HepG2 (cell line): ENCODE data around the gene EPB41L4A. TPM values are rescaled to one million over a fixed set of nuclear protein-coding genes. Genes with fewer than 3 reads are reported as not detected.

Experiments
- ATF7-NPFF ChIP-seq: sonication (generic); formaldehyde crosslinking; IDR thresholded peaks from 2 replicates; pipeline ENCODE4 v1.8.1; 2023; ENCODE audit warnings: mild to moderate bottlenecking, low read depth, missing genetic modification reagents, moderate library complexity
- CAMTA2 ChIP-seq: sonication (generic); formaldehyde crosslinking; IDR thresholded peaks from 2 replicates; pipeline ENCODE4 v1.4.0; 2020; ENCODE audit warnings: mild to moderate bottlenecking, missing genetic modification reagents, borderline replicate concordance
- CSRNP2 ChIP-seq: sonication (generic); formaldehyde crosslinking; conservative IDR thresholded peaks from 2 replicates; pipeline ENCODE4 v1.8.0; 2022; ENCODE audit warnings: low read depth, missing genetic modification reagents
- DR1 ChIP-seq: sonication (generic); formaldehyde crosslinking; IDR thresholded peaks from 2 replicates; pipeline ENCODE4 v1.8.0; 2021; ENCODE audit warnings: mild to moderate bottlenecking, missing genetic modification reagents, inconsistent platforms
- FOXA1 ChIP-seq, 2 experiments: fragments of 450-650 bp in 1 of 2; sonication (generic) in 1 of 2; formaldehyde crosslinking in 1 of 2; IDR thresholded peaks; 2 replicates each; pipeline versions ENCODE4 v1.4.0 to v1.6.1; 2016 to 2020; ENCODE audit warnings: missing genetic modification reagents in 1 of 2
- HOMEZ ChIP-seq: IDR thresholded peaks from 2 replicates; pipeline ENCODE4 v1.6.1; 2016; ENCODE audit warnings: low read depth
- KAT2B ChIP-seq: fragments of 150-350 bp; IDR thresholded peaks from 2 replicates; pipeline ENCODE4 v1.6.1; 2014; ENCODE audit warnings: low read depth, low read length, borderline replicate concordance
- MED8 ChIP-seq: sonication (generic); formaldehyde crosslinking; IDR thresholded peaks from 2 replicates; pipeline ENCODE4 v1.8.1; 2023; ENCODE audit warnings: mild to moderate bottlenecking, missing genetic modification reagents; ENCODE audit not compliant: insufficient replicate concordance
- NFIB ChIP-seq: sonication (generic); formaldehyde crosslinking; IDR thresholded peaks from 2 replicates; pipeline ENCODE4 v1.9.0; 2021; ENCODE audit warnings: missing genetic modification reagents, mild to moderate bottlenecking, borderline replicate concordance
- PRDM4 ChIP-seq: sonication (generic); formaldehyde crosslinking; IDR thresholded peaks from 2 replicates; pipeline ENCODE4 v1.9.0; 2021; ENCODE audit warnings: missing genetic modification reagents, borderline replicate concordance
- ZBED4 ChIP-seq: sonication (generic); formaldehyde crosslinking; IDR thresholded peaks from 2 replicates; pipeline ENCODE4 v1.4.0; 2020; ENCODE audit warnings: missing genetic modification reagents, borderline replicate concordance
- ZBTB2 ChIP-seq: sonication (generic); formaldehyde crosslinking; IDR thresholded peaks from 2 replicates; pipeline ENCODE4 v1.8.0; 2022; ENCODE audit warnings: low read depth, missing genetic modification reagents
- ZNF24 ChIP-seq: fragments of 450-650 bp; IDR thresholded peaks from 2 replicates; pipeline ENCODE4 v1.6.1; 2017; ENCODE audit warnings: antibody characterized with exemption, mild to moderate bottlenecking
- ZNF441 ChIP-seq: sonication (generic); formaldehyde crosslinking; IDR thresholded peaks from 2 replicates; pipeline ENCODE4 v1.7.0; 2021; ENCODE audit warnings: missing genetic modification reagents, borderline replicate concordance
- ZNF713 ChIP-seq: sonication (generic); formaldehyde crosslinking; IDR thresholded peaks from 2 replicates; pipeline ENCODE4 v1.4.0; 2020; ENCODE audit warnings: mild to moderate bottlenecking, missing genetic modification reagents
- ZNF766 ChIP-seq: sonication (generic); formaldehyde crosslinking; IDR thresholded peaks from 2 replicates; pipeline ENCODE4 v1.5.0; 2020; ENCODE audit warnings: missing genetic modification reagents, borderline replicate concordance
- ZNF788 ChIP-seq: sonication (generic); formaldehyde crosslinking; IDR thresholded peaks from 2 replicates; pipeline ENCODE4 v1.5.0; 2020; ENCODE audit warnings: mild to moderate bottlenecking, missing genetic modification reagents, borderline replicate concordance
- polyA plus RNA-seq, 8 experiments: library from polyadenylated mRNA; depleted of rRNA in 3 of 8; stranded (reverse) in 7 of 8; unstranded in 1 of 8; fragments of >200 nt; fragmentation: Illumina TruSeq in 4 of 8; extraction: Trizol in 4 of 8; gene quantifications; 2 replicates each; pipeline versions ENCODE4 v1.2.1 to v1.2.3, GENCODE V29; 2011 to 2016; ENCODE audit warnings: low read depth in 4 of 8, missing spikeins in 1 of 8, mixed read lengths in 1 of 8; ENCODE audit not compliant: insufficient read depth in 1 of 8
- total RNA-seq, 5 experiments: library from RNA; depleted of rRNA; stranded (reverse); fragments of >200 nt; fragmentation: Illumina TruSeq; extraction: Trizol; gene quantifications; 2 replicates each; pipeline ENCODE4 v1.2.3, GENCODE V29; 2016; ENCODE audit warnings: low read depth in 1 of 5

Gene EPB41L4A
- total and polyA plus RNA-seq, 2 of the 13 experiments (the other 11 are each of a cell fraction or from before 2014, with no cell fraction given): 0.07 TPM; not detected in 1

- TF ChIP-seq PRDM4 (CRISPR knock-in tag): no peak
- TF ChIP-seq HOMEZ: peak; percentile 78; the same call in 1 of the 2 replicates
- no peak for TF ChIP-seq ZBTB2 (CRISPR knock-in tag)
- TF ChIP-seq ZBED4 (CRISPR knock-in tag): peak; percentile 60
- 0 out of 2 replicates have a peak, but pooled peaks have one; percentile 57 for TF ChIP-seq ZNF766 (CRISPR knock-in tag)
- peak; percentile 99 for TF ChIP-seq DR1 (CRISPR knock-in tag)
- TF ChIP-seq CAMTA2 (CRISPR knock-in tag): no peak; the same call in 1 of the 2 replicates
- no peak for TF ChIP-seq KAT2B
- peak; percentile 92; the same call in 1 of the 2 replicates for TF ChIP-seq ZNF788 (CRISPR knock-in tag)
- TF ChIP-seq CSRNP2 (CRISPR knock-in tag): no peak
- no peak for TF ChIP-seq FOXA1 (IDR thresholded peaks at IDR 0.05)
- peak; percentile 56 for TF ChIP-seq FOXA1 (CRISPR knock-in tag; IDR thresholded peaks at IDR 0.05)
- peak; percentile 82 for TF ChIP-seq ZNF24
- peak; percentile 90 for TF ChIP-seq ATF7-NPFF
- TF ChIP-seq ZNF713 (CRISPR knock-in tag): 0 out of 2 replicates have a peak, but pooled peaks have one; percentile 27
- TF ChIP-seq MED8: no peak
- no peak for TF ChIP-seq ZNF441 (CRISPR knock-in tag)
- no peak for TF ChIP-seq NFIB (CRISPR knock-in tag)
Observed at GRCh38 chr5:112160652-112161391, 258.3 kb downstream of the EPB41L4A start (continued).
